ENCODE results near the gene CIT. TPM values are rescaled to one million over a fixed set of nuclear protein-coding genes. Genes with fewer than 3 reads are reported as not detected.

CIT gene
- total RNA-seq, 1 donor from 2014 or later: 20.6 TPM

DNA sequence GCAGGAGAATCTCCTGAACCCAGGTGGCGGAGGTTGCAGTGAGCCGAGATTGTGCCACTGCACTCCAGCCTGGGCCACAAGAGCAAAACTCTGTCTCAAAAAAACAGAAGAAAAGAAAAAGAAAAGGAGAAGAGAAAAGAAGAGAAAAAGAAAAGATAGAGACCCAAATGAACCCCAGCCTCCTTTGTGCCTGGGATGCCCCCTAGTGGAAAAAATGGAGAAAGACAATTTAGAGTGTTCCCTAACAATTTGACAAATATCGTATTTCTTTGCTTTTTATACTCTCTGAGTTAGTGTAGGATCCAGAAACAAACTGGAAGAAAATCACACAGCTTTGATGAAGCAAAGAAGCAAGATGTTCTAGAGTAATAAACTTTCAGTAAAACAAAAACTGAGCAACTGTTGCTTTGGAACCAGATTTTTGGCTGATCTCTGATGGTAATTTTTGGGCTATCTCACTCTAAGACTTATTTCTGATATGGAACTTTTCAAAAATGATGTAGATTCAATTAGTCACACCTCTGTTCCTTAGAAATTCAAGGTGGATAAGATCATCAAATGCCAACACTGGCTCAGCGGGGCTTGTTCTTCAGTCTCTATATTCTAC, 227.8 kb downstream of the CIT start:
- DNase-seq (ENCODE audit: extremely low spot score in 2 of 2): no peak
- Histone ChIP-seq H3K27me3 (no peaks in the 10 kb centered on the region), H3K4me1 (no peaks in the 10 kb centered on the region), H3K9me3 (peaks cover 5% of the 10 kb centered on the region), H3K27ac (no peak overlapping the region), H3K4me3 (no peak overlapping the region), H3K36me3 (no peaks in the 10 kb centered on the region)
- TF ChIP-seq POLR2AphosphoS5 (IDR thresholded peaks at IDR 0.05; ENCODE audit: insufficient read depth in 1 of 2, low read depth in 1 of 2): no peak
- no peak for TF ChIP-seq POLR2A (IDR thresholded peaks at IDR 0.05)
- TF ChIP-seq, protein P1, sequence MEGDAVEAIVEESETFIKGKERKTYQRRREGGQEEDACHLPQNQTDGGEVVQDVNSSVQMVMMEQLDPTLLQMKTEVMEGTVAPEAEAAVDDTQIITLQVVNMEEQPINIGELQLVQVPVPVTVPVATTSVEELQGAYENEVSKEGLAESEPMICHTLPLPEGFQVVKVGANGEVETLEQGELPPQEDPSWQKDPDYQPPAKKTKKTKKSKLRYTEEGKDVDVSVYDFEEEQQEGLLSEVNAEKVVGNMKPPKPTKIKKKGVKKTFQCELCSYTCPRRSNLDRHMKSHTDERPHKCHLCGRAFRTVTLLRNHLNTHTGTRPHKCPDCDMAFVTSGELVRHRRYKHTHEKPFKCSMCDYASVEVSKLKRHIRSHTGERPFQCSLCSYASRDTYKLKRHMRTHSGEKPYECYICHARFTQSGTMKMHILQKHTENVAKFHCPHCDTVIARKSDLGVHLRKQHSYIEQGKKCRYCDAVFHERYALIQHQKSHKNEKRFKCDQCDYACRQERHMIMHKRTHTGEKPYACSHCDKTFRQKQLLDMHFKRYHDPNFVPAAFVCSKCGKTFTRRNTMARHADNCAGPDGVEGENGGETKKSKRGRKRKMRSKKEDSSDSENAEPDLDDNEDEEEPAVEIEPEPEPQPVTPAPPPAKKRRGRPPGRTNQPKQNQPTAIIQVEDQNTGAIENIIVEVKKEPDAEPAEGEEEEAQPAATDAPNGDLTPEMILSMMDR (IDR thresholded peaks at IDR 0.05): peak in 2 of 3 experiments; percentile 2 to 21
- intact Hi-C loops (cut with DNase I): no loop called here

DNA sequence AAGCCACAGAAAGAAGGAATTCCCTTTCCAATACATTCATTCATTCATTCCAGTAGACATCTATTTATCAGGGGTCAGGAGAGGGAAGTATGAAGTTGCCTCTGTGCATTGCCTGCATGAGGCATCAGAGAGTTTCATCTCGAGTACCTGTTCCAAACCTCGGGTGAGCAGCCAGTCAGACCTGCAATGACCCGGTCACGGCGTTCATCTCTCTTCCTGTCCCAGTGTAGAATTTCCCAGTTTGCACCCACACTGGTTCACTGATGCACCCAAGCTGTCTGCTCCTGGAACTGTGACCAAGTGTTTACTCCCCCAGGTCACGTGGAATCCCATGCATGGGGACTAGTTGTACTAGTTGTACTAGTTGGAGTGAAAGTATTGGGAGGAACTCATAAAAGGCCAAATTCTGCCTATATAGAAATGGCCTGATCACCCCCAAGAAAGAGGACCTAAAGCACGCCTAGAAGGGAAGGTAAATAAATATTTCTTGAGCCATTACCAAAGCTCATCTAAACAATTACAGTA, 231.5 kb downstream of the CIT start:
- no peak overlapping the region for H3K27ac ChIP-seq
- no peaks in the 10 kb centered on the region for H3K4me1 ChIP-seq
- intact Hi-C loops (cut with DNase I): no loop called here
- DNase-seq (ENCODE audit: extremely low spot score in 2 of 2): no peak
- no peak overlapping the region for H3K4me3 ChIP-seq
- no peaks in the 10 kb centered on the region for H3K9me3 ChIP-seq
- TF ChIP-seq POLR2A (IDR thresholded peaks at IDR 0.05) (no peak), POLR2AphosphoS5 (IDR thresholded peaks at IDR 0.05; ENCODE audit: insufficient read depth in 1 of 2, low read depth in 1 of 2) (no peak)
- TF ChIP-seq, protein P1 (IDR thresholded peaks at IDR 0.05): no peak
- no peaks in the 10 kb centered on the region for H3K36me3 ChIP-seq
- no peaks in the 10 kb centered on the region for H3K27me3 ChIP-seq

DNA sequence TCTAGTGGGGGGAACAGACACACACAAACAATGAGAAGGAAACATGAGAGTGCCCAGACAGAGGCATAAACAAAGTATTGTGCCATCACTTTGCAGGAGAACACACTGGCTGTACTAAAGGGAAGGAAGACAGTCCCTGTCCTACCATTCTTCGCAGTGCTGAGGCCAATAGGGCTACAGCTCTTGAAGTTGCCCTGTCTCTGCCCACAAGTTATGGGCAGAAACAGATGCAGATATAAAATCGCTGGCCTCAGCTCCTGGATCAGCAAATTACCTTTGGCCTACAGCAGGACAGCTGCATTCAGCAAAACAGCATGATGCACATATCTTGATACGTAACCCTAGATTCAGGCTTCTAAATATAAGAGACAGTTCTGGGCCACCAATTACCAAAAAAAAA, 232.2 kb downstream of the CIT start:
- H3K4me3 ChIP-seq: no peak overlapping the region
- intact Hi-C loops (cut with DNase I): no loop called here
- no peak for DNase-seq (ENCODE audit: extremely low spot score in 2 of 2)
- H3K27ac ChIP-seq: no peak overlapping the region
- no peaks in the 10 kb centered on the region for H3K27me3 ChIP-seq
- TF ChIP-seq POLR2AphosphoS5 (IDR thresholded peaks at IDR 0.05; ENCODE audit: insufficient read depth in 1 of 2, low read depth in 1 of 2): no peak
- TF ChIP-seq, protein P1 (IDR thresholded peaks at IDR 0.05): no peak
- TF ChIP-seq POLR2A (IDR thresholded peaks at IDR 0.05): no peak
- H3K4me1 ChIP-seq: no peaks in the 10 kb centered on the region
- no peaks in the 10 kb centered on the region for H3K36me3 ChIP-seq
- no peaks in the 10 kb centered on the region for H3K9me3 ChIP-seq

DNA sequence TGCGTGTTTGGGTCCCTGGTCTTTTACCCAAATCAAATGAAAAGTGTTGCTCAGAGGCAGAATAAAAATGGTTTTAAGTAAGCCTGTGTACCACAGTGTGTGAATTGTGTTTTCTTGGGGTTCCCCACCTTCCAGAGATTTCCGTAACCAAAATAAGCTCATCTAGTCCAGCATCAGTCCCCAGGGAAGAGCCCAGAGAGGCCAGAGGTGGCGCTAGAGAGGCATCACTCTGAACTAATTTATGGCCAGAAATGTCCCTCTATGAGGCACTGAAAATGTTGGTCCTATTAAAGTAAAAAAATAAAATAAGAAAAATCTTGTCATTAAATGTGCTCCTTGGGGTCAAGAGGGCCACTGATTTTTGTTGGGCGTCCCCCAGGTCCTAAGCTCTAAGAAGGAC, 234.1 kb downstream of the CIT start:
- DNase-seq (ENCODE audit: extremely low spot score in 2 of 2): no peak
- no peaks in the 10 kb centered on the region for H3K36me3 ChIP-seq
- intact Hi-C loops (cut with DNase I): no loop called here
- no peak overlapping the region for H3K4me3 ChIP-seq
- H3K27me3 ChIP-seq: no peaks in the 10 kb centered on the region
- TF ChIP-seq, protein P1 (IDR thresholded peaks at IDR 0.05): no peak
- no peak for TF ChIP-seq POLR2AphosphoS5 (IDR thresholded peaks at IDR 0.05; ENCODE audit: insufficient read depth in 1 of 2, low read depth in 1 of 2)
- no peak for TF ChIP-seq POLR2A (IDR thresholded peaks at IDR 0.05)
- H3K27ac ChIP-seq: no peak overlapping the region
- no peaks in the 10 kb centered on the region for H3K4me1 ChIP-seq
- H3K9me3 ChIP-seq: no peaks in the 10 kb centered on the region

MicroRNAs encoded within 50 kb of the gene (microRNA counts, 767-probe panel; counts per million panel counts)
- microRNA hsa-miR-1178: 261 to 1,958 counts per million in 2 donors

Small RNAs within 50 kb of the gene (microRNA-seq; reads per million reads assigned to microRNA genes)
- not detected for gene MIR1178 (ENCODE audit: borderline number of aligned reads, borderline replicate concordance)

Other genes with a start within 250 kb of the CIT start
- 68.3 TPM for gene PRKAB1, start 209.2 kb downstream of the CIT start, total RNA-seq
- 71.2 TPM for gene BICDL1, start 111.9 kb upstream of the CIT start, total RNA-seq
- gene RAB35, start 239.4 kb upstream of the CIT start, total RNA-seq: 30.9 TPM

Data from vagina (tissue), 2 donors.